K562 (cell line): ENCODE results near the gene HSPA14.

ENCODE experiments used
- CBX8 ChIP-seq: fragments of 200-600 bp; sonication (generic); IDR thresholded peaks from 2 replicates; pipeline ENCODE4 v1.6.1; 2012; ENCODE audit warnings: borderline replicate concordance, mixed run types, low read depth, mild to moderate bottlenecking, moderate library complexity, mixed read lengths, low read length, control low read depth, inconsistent platforms; ENCODE audit not compliant: poor library complexity, severe bottlenecking; ENCODE audit errors: extremely low read depth
- CTBP1 ChIP-seq: fragments of 450-650 bp; IDR thresholded peaks from 2 replicates; pipeline ENCODE4 v1.6.1; 2016; ENCODE audit warnings: borderline replicate concordance
- PHB ChIP-seq: fragments of 250-450 bp; sonication (Bioruptor Pico); IDR thresholded peaks from 2 replicates; pipeline ENCODE4 v1.5.0; 2021
- POLR2A ChIP-seq: fragments of 450-650 bp; conservative IDR thresholded peaks from 2 replicates; pipeline ENCODE4 v1.6.1; 2016
- ZEB2 ChIP-seq: fragments of 450-650 bp; IDR thresholded peaks from 2 replicates; pipeline ENCODE4 v1.6.1; 2016
- TF ChIP-seq, protein P1 (sequence below): IDR thresholded peaks from 2 replicates; pipeline ENCODE4 v1.6.1; 2016; ENCODE audit warnings: missing genetic modification characterization, missing compliant biosample characterization

DNA sequence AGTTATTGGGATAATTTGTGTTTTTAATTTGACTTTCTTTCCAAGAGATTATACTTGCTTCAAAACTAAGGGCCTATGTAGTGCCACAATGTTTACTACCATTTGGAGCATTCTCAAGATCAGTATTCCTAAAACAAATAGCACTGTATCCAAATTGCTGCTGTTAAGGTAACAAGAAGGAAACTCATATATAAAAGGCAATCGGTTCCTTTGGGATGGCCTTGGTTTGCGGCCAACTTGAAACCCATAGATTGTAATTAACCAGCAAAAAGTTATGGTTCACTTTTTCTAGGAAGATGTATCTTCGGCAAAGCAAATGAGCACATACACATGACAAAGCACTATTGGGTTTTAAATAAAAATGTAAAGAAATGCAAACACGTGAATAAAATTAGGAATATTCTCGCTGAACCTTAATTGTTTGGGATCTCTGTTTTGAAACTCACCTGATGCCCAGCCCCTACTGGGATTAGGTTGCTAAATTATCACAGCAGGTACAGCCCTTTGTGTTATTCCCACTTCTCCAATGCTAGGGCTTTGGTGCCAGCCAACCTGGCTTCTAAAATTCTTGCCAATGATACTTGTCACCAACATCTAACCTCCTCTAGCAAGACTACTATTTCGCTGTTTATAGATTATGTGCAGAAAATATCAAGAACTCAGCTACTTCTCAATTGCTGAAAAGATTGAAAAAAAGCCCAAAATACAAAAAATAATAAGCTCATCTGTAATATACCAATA lies 16.3 kb upstream of the HSPA14 start:
- TF ChIP-seq CBX8 (no peak), ZEB2 (no peak), CTBP1 (no peak), POLR2A (no peak), PHB (no peak)
- TF ChIP-seq, protein P1, sequence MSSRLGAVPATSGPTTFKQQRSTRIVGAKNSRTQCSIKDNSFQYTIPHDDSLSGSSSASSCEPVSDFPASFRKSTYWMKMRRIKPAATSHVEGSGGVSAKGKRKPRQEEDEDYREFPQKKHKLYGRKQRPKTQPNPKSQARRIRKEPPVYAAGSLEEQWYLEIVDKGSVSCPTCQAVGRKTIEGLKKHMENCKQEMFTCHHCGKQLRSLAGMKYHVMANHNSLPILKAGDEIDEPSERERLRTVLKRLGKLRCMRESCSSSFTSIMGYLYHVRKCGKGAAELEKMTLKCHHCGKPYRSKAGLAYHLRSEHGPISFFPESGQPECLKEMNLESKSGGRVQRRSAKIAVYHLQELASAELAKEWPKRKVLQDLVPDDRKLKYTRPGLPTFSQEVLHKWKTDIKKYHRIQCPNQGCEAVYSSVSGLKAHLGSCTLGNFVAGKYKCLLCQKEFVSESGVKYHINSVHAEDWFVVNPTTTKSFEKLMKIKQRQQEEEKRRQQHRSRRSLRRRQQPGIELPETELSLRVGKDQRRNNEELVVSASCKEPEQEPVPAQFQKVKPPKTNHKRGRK (tag): no peak
